ENCODE measurements around the gene ZHX3.

ZHX3 gene

DNA sequence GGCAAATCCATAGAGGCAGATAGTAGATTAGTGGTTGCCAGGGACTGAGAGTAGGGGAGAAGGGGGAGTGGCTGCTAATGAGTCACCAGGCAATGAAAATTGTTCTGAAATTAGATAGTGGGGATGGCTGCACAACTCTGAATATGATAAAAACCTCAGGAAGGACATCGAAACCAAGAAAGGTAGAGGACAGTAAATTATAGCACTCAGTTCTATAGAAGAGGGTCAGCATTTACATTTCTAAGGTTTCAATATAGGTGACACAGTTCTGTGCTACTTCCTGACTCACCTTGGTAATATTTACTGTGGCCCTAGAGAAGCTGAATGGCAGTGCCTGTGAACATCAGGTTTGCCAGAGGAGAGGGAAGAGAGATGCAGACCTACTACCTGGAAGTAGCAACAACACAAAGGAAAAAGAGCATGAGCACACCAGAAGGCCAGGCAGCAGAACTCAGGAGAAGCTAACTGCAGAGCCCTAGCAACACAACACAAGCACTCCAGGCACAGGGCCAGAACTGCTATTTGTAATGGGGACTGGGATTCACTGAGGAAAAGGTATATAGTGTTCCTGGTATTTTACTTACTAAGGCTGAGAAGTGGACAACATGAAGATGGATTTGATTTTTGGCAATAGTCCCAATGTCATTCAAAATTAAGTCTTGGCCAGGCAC lies 104.2 kb downstream of the ZHX3 start:
- DNase-seq (ENCODE audit: low read depth, low spot score), result no peak
- ChIA-PET POLR2A (no interaction called here), CTCF (interaction anchor here (0.6 to 1.5 kb wide), 3 partner anchors 12 to 127 kb away, joined by 3 to 4 read pairs (median 3); partner anchors contain the start of gene LPIN3)
- TF ChIP-seq, protein P1, sequence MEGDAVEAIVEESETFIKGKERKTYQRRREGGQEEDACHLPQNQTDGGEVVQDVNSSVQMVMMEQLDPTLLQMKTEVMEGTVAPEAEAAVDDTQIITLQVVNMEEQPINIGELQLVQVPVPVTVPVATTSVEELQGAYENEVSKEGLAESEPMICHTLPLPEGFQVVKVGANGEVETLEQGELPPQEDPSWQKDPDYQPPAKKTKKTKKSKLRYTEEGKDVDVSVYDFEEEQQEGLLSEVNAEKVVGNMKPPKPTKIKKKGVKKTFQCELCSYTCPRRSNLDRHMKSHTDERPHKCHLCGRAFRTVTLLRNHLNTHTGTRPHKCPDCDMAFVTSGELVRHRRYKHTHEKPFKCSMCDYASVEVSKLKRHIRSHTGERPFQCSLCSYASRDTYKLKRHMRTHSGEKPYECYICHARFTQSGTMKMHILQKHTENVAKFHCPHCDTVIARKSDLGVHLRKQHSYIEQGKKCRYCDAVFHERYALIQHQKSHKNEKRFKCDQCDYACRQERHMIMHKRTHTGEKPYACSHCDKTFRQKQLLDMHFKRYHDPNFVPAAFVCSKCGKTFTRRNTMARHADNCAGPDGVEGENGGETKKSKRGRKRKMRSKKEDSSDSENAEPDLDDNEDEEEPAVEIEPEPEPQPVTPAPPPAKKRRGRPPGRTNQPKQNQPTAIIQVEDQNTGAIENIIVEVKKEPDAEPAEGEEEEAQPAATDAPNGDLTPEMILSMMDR (IDR thresholded peaks at IDR 0.05; ENCODE audit: insufficient read depth, low read length, missing control alignments), result no peak
- H3K4me3 ChIP-seq (ENCODE audit: low read depth, low read length), result no peak overlapping the region

DNA sequence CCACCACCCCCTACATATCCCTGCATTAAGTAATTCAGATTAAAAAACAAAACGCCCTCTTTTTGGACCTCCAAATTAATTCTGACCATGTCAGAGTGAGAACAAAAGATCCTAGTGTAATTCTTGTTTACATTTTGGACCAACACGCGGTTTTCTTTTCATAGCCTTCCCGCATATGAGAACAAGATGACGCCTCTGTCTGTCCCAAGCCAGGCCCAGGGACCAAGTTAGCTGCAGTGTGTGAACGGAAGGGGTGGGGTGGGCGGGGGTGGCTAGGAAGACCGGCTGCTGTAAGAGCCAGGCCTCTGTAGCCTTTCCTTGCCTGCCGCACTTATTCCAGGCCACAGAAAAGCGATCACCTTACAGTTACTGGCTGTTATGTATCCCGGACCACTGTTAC lies 112.2 kb downstream of the ZHX3 start:
- TF ChIP-seq, protein P1 (IDR thresholded peaks at IDR 0.05; ENCODE audit: insufficient read depth, low read length, missing control alignments), result no peak
- ChIA-PET CTCF (interaction anchor here (1.0 kb wide), 1 partner anchor 135 kb away, joined by 3 read pairs; the partner anchor contains the start of gene LPIN3), POLR2A (no interaction called here)
- H3K4me3 ChIP-seq (ENCODE audit: low read depth, low read length), result no peak overlapping the region
- no peak for DNase-seq (ENCODE audit: low read depth, low spot score)

DNA sequence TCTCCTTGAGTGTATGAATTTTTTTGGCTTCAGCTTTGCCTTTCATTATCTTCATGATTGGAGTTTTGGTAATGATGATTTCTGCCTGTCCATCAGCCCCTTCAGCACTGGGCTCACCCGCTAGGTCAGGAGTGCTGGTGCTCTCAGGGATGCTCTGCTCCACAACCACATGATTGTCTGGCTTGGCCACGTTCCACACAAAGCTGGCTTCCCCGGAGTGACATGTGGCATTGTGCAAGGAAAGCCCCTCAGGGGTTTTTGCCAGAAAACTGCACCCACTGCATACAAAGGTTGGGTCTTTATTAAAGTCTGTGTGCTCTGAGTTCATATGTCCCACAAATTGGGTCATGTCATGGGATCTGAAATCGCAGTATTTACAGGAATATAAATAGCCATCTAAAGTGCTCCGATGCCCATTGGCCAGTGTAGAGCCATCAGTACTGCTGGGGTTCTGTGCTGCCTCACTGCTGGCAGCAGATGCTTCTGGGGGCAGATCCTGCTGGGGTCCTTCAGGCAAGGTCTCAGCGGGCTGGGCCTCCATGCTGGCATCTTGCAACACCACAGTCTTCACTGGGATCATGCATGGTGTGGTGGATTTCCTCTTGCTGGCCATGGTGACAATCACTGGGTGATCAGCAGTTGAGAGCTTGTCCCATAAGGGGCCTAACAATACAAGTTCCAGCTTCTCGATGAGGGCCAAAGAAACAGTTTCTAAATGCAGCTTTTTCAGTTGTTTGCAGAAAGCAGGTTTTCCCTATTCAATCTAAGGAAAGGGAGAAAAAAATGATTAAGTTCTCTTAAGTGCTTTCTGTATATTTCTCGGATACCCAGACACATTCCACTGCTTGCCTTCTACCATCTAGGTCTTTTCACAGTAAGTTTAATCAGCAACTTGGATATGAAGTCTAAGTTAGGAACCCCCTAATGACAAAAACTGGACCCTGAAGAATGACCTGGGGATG lies 112.9 kb downstream of the ZHX3 start:
- ChIA-PET CTCF (interaction anchor here (1.1 to 4.4 kb wide), 2 partner anchors 19 to 32 kb away, joined by 3 to 23 read pairs; no protein-coding TSS in a partner anchor), POLR2A (no interaction called here)
- no peak overlapping the region for H3K4me3 ChIP-seq (ENCODE audit: low read depth, low read length)
- no peak for DNase-seq (ENCODE audit: low read depth, low spot score)
- TF ChIP-seq, protein P1 (IDR thresholded peaks at IDR 0.05; ENCODE audit: insufficient read depth, low read length, missing control alignments), result no peak

DNA sequence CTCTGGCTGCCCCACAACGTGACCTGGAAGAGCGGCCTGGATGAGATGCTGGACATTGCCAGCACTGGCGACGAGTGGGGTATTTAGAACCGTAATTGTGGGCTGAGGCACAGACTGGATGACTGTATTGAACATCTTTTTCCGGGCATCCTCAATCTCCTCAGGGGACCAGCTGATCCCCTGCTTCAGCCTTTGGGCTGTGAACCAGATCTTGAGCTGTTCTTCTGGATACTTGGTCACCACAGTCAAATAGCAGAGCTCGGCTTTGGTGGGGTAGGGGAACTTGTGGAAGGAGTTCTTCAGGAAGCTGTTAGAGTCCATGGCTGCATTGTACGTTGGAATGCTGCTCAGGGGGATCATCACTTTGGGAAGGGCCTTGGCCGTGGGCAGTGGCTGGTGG lies 113.9 kb downstream of the ZHX3 start:
- ChIA-PET CTCF (interaction anchor here (1.1 to 4.4 kb wide), 3 partner anchors 20 to 31 kb away, joined by 3 to 23 read pairs (median 3); no protein-coding TSS in a partner anchor), POLR2A (no interaction called here)
- DNase-seq (ENCODE audit: low read depth, low spot score), result no peak
- no peak overlapping the region for H3K4me3 ChIP-seq (ENCODE audit: low read depth, low read length)
- TF ChIP-seq, protein P1 (IDR thresholded peaks at IDR 0.05; ENCODE audit: insufficient read depth, low read length, missing control alignments), result no peak

DNA sequence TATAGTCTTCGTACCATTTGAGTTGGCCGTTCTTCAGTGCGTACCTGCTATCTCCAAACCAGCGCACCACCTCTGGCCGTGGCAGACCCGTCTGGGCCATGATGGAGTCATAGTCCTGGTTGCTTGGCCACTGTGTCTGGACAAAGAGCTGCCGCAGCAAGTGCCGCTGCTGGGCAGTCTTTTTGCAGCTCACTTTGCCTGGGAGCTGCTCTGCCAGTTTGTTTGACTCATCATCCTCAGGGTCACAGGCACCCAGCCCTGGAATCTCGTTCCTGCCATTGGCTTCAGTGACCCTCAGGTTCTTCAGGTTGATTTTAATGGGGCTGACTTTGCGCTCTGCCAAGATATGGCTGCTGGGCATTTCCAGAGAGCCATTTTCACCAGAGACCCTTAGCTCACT lies 115.1 kb downstream of the ZHX3 start:
- H3K4me3 ChIP-seq (ENCODE audit: low read depth, low read length), result no peak overlapping the region
- DNase-seq (ENCODE audit: low read depth, low spot score), result no peak
- POLR2A ChIA-PET, result no interaction called here
- TF ChIP-seq, protein P1 (IDR thresholded peaks at IDR 0.05; ENCODE audit: insufficient read depth, low read length, missing control alignments), result no peak
- CTCF ChIA-PET, result interaction anchor here (1.1 to 4.4 kb wide), 4 partner anchors 17 to 30 kb away, joined by 3 to 23 read pairs (median 4); no protein-coding TSS in a partner anchor

DNA sequence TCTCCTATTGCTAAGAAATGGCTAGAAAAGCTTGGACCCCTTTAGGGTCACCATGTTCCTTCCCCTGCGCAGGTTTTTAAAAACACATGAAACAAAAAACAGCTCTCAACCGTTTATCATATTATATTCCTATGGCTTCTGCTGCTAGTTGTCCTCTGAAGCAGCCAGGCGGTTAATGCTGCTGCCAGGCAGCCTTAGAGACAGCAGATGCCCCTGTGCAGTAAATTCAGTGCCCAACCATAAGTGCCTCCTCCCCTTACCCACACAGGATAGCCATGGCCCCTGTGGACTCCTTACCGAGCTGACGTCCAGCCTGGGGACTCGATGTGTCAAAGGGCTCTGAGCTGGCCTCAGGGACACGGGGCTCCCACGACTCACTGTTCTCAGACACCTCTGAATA lies 115.8 kb downstream of the ZHX3 start:
- ChIA-PET POLR2A (no interaction called here), CTCF (interaction anchor here (0.8 to 4.4 kb wide), 5 partner anchors 10 to 30 kb away, joined by 3 to 23 read pairs (median 4); no protein-coding TSS in a partner anchor)
- no peak overlapping the region for H3K4me3 ChIP-seq (ENCODE audit: low read depth, low read length)
- TF ChIP-seq, protein P1 (IDR thresholded peaks at IDR 0.05; ENCODE audit: insufficient read depth, low read length, missing control alignments), result no peak
- no peak for DNase-seq (ENCODE audit: low read depth, low spot score)

All from AG04449 (cell line).